HG02623 (cell line): Measurements from ENCODE around the gene DACH2.
"Not testable (repeated sequence)": the region's sequence is repeated elsewhere in the genome, so short reads cannot be mapped to it uniquely, and the experiment has no call there.

Experiments used
- ATAC-seq: cut with Tn5 transposase; IDR thresholded peaks from one replicate; pipeline ENCODE4 v1.9.1; 2021; ENCODE audit warnings: moderate library complexity; ENCODE audit not compliant: unreplicated experiment

DACH2 gene

GRCh38 chrX:86148024-86148511, at the start of gene DACH2:
Gene DACH2, plus strand, starts transcription at chrX:86148451.
- peak; percentile 98 for ATAC-seq

- no peak for ATAC-seq
Observed at GRCh38 chrX:86102341-86102740, 45.9 kb upstream of the DACH2 start.

GRCh38 chrX:86103061-86103460, 45.2 kb upstream of the DACH2 start:
- ATAC-seq = no peak

- no peak for ATAC-seq
Observed at GRCh38 chrX:86104526-86104925, 43.7 kb upstream of the DACH2 start.

- no peak for ATAC-seq
Observed at GRCh38 chrX:86121916-86122315, 26.3 kb upstream of the DACH2 start.

- no peak for ATAC-seq
Observed at GRCh38 chrX:86133761-86134160, 14.5 kb upstream of the DACH2 start.

- ATAC-seq = no peak
Observed at GRCh38 chrX:86137071-86137470, 11.2 kb upstream of the DACH2 start.

- no peak for ATAC-seq
Observed at GRCh38 chrX:86141786-86142185, 6.5 kb upstream of the DACH2 start.

- no peak for ATAC-seq
Observed at GRCh38 chrX:86146102-86146501, 2.1 kb upstream of the DACH2 start.

- no peak for ATAC-seq
Observed at GRCh38 chrX:86148594-86148993, 343 bp downstream of the DACH2 start.

GRCh38 chrX:86149119-86149518, 868 bp downstream of the DACH2 start:
- no peak for ATAC-seq

- no peak for ATAC-seq
Observed at GRCh38 chrX:86154553-86154952, 6.3 kb downstream of the DACH2 start.

- ATAC-seq = peak; percentile 61
Observed at GRCh38 chrX:86171366-86171765, 23.1 kb downstream of the DACH2 start.

GRCh38 chrX:86178906-86179305, 30.7 kb downstream of the DACH2 start:
- no peak for ATAC-seq

GRCh38 chrX:86181325-86181724, 33.1 kb downstream of the DACH2 start:
- not testable (repeated sequence) for ATAC-seq

- ATAC-seq = no peak
Observed at GRCh38 chrX:86192827-86193226, 44.6 kb downstream of the DACH2 start.

GRCh38 chrX:86194758-86195157, 46.5 kb downstream of the DACH2 start:
- ATAC-seq = no peak

- ATAC-seq = no peak
Observed at GRCh38 chrX:86195343-86195742, 47.1 kb downstream of the DACH2 start.

GRCh38 chrX:86197815-86198214, 49.6 kb downstream of the DACH2 start:
- ATAC-seq = no peak

GRCh38 chrX:86210772-86211171, 62.5 kb downstream of the DACH2 start:
- ATAC-seq = no peak

GRCh38 chrX:86215260-86215659, 67.0 kb downstream of the DACH2 start:
- ATAC-seq = no peak

- ATAC-seq = no peak
Observed at GRCh38 chrX:86237482-86237881, 89.2 kb downstream of the DACH2 start.

GRCh38 chrX:86241547-86241946, 93.3 kb downstream of the DACH2 start:
- no peak for ATAC-seq

GRCh38 chrX:86263526-86263925, 115.3 kb downstream of the DACH2 start:
- ATAC-seq = no peak
